Myometrial cell (primary cell): ENCODE measurements around the gene TAS2R19. TPM values are rescaled to one million over a fixed set of nuclear protein-coding genes. Genes with fewer than 3 reads are reported as not detected.

Experiments used
- total RNA-seq: library from RNA; depleted of rRNA; stranded (reverse); fragments of >200 nt; gene quantifications from 2 replicates; pipeline ENCODE4 v1.2.3, GENCODE V29; 2015

Gene TAS2R19
- total RNA-seq = not detected in 2 replicates

GRCh38 chr12:11022520-11022919, at the start of gene TAS2R19:
TAS2R19 (minus strand) TSS chr12:11022620; CDS start chr12:11022571, 49 bp downstream.

DNA sequence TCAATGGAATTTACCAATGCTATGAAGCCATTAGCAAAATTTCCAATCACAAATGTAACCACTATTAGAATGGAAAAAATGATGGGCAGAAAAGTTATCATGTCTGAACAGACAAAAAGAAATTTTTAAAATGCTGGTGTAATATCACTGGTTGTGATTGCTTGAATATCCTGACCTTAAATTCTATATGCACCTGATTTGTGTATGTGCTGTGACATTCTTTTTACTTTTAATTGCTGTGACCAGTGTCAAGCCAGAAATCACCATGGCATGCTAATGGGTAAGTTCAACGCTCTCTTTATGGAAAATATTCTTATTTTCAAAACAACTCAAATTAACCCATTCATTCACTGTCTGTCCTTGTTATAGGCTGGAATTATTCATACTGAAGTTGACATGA, 39.8 kb upstream of the TAS2R19 start, which contains the start of gene TAS2R46:
Gene TAS2R46, minus strand, starts transcription at position 101 of the 400 bp plus-strand sequence. Its CDS starts 0 bp downstream, at position 101.

GRCh38 chr12:11031307-11031706, 8.9 kb upstream of the TAS2R19 start, which contains the start of gene TAS2R31:
TAS2R31 (minus strand) TSS chr12:11031407; CDS start chr12:11031335, 72 bp downstream.

DNA sequence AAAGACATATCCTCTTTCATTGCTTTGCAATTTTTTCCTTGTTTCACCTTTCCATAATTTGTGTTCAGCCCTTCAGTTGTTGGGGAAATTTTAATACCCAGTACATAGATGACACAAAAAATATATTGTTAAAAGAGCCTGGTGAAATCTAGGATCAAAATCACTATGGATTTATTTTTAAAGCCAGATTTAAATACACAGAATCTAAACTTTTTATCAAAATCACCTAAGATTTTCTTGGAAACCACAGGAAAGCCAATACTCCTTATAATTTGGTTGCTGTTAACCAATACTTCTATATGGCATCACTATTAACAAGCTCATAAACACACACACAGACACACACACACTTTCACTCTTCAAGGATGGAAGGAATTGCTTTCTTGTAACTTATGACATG, 24.2 kb downstream of the TAS2R19 start, which contains the start of gene TAS2R20:
Gene TAS2R20, minus strand, starts transcription at position 101 of the 400 bp plus-strand sequence. CDS start 429 bp downstream, outside the sequence.

GRCh38 chr12:10986812-10987211, 35.6 kb downstream of the TAS2R19 start, which contains the start of gene TAS2R50:
TAS2R50 (minus strand) TSS chr12:10986912; CDS start chr12:10986860, 52 bp downstream.

Other genes starting within 250 kb of the TAS2R19 start
- gene TAS2R7, start 220.0 kb downstream of the TAS2R19 start, total RNA-seq = not detected in 2 replicates
- not detected in 2 replicates for gene TAS2R8, start 215.3 kb downstream of the TAS2R19 start, total RNA-seq
- not detected in 2 replicates for gene TAS2R9, start 212.5 kb downstream of the TAS2R19 start, total RNA-seq
- gene TAS2R10, start 196.3 kb downstream of the TAS2R19 start, total RNA-seq = not detected in 2 replicates
- gene PRR4, start 173.1 kb downstream of the TAS2R19 start, total RNA-seq = not detected in 2 replicates
- 3.4 and 5.5 TPM in 2 replicates for gene PRH1, start 138.4 kb downstream of the TAS2R19 start, total RNA-seq
- gene TAS2R13, start 113.1 kb downstream of the TAS2R19 start, total RNA-seq = 0.18 TPM in 1 of 2 replicates, not detected in the other
- gene PRH2, start 93.4 kb downstream of the TAS2R19 start, total RNA-seq = not detected in 2 replicates
- gene TAS2R14, start 83.4 kb downstream of the TAS2R19 start, total RNA-seq = 0.29 and 1.4 TPM in 2 replicates
- 0.53 TPM in 1 of 2 replicates, not detected in the other for gene TAS2R50, start 35.7 kb downstream of the TAS2R19 start, total RNA-seq
- 0.35 TPM in 1 of 2 replicates, not detected in the other for gene TAS2R20, start 24.3 kb downstream of the TAS2R19 start, total RNA-seq
- 0.18 TPM in 1 of 2 replicates, not detected in the other for gene TAS2R31, start 8.8 kb upstream of the TAS2R19 start, total RNA-seq
- gene TAS2R46, start 39.7 kb upstream of the TAS2R19 start, total RNA-seq = 0.18 TPM in 1 of 2 replicates, not detected in the other
- gene TAS2R43, start 69.7 kb upstream of the TAS2R19 start, total RNA-seq = 0.35 TPM in 1 of 2 replicates, not detected in the other
- gene TAS2R30, start 112.0 kb upstream of the TAS2R19 start, total RNA-seq = not detected in 2 replicates
- gene SMIM10L1, start 148.6 kb upstream of the TAS2R19 start, total RNA-seq = 8.1 and 9.6 TPM in 2 replicates
- gene TAS2R42, start 164.3 kb upstream of the TAS2R19 start, total RNA-seq = not detected in 2 replicates
- not detected in 2 replicates for gene PRB3, start 247.1 kb upstream of the TAS2R19 start, total RNA-seq